ENCODE measurements around the gene ELF1.
"Not testable (repeated sequence)": the region's sequence is repeated elsewhere in the genome, so short reads cannot be mapped to it uniquely, and the experiment has no call there.

DNA sequence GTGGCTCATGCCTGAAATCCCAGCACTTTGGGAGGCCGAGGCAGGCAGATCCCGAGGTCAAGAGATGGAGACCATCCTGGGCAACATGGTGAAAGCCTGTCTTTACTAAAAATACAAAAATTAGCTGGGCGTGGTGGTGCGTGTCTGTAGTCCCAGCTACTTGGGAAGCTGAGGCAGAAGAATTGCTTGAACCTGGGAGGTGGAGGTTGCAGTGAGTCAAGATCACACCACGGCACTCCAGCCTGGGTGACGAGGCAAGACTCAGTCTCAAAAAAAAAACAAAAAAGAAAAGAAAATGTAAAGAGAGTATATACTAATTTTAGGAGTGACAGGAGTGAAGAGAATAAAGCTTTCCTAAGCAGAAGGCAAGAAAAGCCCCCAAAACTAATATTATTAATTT lies 41.0 kb downstream of the ELF1 start:
- TF ChIP-seq, protein P1, sequence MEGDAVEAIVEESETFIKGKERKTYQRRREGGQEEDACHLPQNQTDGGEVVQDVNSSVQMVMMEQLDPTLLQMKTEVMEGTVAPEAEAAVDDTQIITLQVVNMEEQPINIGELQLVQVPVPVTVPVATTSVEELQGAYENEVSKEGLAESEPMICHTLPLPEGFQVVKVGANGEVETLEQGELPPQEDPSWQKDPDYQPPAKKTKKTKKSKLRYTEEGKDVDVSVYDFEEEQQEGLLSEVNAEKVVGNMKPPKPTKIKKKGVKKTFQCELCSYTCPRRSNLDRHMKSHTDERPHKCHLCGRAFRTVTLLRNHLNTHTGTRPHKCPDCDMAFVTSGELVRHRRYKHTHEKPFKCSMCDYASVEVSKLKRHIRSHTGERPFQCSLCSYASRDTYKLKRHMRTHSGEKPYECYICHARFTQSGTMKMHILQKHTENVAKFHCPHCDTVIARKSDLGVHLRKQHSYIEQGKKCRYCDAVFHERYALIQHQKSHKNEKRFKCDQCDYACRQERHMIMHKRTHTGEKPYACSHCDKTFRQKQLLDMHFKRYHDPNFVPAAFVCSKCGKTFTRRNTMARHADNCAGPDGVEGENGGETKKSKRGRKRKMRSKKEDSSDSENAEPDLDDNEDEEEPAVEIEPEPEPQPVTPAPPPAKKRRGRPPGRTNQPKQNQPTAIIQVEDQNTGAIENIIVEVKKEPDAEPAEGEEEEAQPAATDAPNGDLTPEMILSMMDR (conservative IDR thresholded peaks at IDR 0.05 in 1 of 2, IDR thresholded peaks at IDR 0.05 in 1 of 2; ENCODE audit: extremely low read depth in 1 of 2, insufficient read depth in 1 of 2, low read depth in 1 of 2, low read length in 2 of 2), result not testable (repeated sequence)
- not testable (repeated sequence) for TF ChIP-seq EZH2 (IDR thresholded peaks at IDR 0.05; ENCODE audit: borderline replicate concordance, low read length)
